GM18511 (cell line): ENCODE measurements around the gene ELK4.

Source experiments
- ATAC-seq: cut with Tn5 transposase; IDR thresholded peaks from one replicate; pipeline ENCODE4 v1.9.1; 2021; ENCODE audit warnings: mild to moderate bottlenecking, moderate library complexity; ENCODE audit not compliant: unreplicated experiment

ELK4 gene

GRCh38 chr1:205631010-205631767 is 622 bp downstream of the ELK4 start:
- peak; percentile 67 for ATAC-seq

- no peak for ATAC-seq
Observed at GRCh38 chr1:205630651-205631009, 1.2 kb downstream of the ELK4 start.

DNA sequence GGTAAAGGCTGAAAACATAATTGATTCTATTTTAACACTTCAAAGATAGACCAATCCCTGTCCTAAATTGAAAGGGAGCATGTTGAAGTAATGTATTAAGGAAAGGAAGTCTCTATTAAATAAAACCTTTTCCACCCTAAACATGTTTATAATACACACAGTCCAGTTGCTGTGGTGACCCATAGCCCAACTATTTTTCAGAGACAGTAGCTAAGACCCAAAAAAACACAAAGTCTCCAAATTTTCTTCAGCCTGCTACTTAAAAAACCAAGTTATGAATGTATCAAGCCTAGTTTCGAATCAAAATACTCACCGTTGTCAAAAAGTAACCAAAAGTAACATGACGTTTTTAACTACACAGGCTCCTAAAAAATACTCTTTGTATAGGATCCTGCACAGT is 1.6 kb downstream of the ELK4 start:
- no peak for ATAC-seq

- ATAC-seq = no peak
Observed at GRCh38 chr1:205629751-205630150, 2.1 kb downstream of the ELK4 start.

- no peak for ATAC-seq
Observed at GRCh38 chr1:205627956-205628355, 3.9 kb downstream of the ELK4 start.

DNA sequence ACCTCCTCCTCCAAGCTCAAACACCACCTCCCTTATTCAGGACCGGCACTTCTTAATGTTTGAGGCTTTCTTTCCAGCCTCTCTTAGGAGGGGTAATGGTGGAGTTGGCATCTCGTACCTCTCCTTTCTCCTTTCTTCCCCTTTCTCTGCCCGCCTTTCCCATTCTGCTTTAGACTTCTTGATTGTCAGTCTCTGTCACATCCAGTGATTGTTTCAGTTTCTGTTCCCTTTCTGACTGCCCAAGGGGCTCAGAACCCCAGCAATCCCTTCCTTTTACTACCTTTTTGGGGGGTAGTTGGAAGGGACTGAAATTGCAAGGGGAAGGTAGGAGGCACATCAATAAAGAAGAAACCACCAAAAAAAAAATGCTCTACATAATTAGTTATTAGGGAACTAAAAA is 5.6 kb downstream of the ELK4 start:
- ATAC-seq = no peak

DNA sequence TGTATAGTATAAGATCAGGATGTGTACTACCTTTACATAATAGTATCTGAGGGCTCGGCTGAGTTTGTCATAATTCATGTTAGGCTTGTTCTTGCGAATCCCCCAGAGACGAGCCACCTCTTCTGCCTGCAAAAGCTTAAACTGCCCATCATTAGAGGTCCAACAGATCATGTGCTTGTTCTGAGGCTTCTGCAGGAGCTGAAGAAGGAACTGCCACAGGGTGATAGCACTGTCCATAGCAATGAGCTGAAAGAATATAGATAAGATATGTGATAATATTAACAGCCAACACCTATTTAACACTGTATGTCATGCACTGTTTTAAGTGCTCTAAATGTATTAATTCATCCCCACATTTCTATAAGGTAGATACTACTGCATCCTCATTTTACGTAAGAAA is 8.2 kb downstream of the ELK4 start:
- ATAC-seq = no peak

DNA sequence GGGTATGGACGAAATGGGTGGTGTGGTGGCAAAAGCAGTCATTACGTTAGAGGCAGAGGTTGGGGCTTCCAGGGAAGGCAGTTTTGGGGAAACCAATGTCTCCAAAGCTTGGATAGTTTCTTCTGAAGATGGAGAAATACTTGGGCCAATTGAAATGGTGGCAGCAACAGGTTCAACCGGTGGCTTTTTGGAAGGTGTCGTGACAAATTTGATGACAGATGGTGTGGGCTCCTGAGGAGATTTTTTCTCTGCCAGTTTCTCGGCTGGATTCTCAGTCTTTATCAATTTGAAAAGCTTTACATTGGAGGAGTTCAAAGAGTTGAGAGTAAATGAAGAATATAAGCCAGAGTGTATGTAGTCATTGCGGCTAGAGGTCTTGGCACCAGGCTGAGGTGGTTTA is 11.5 kb downstream of the ELK4 start:
- ATAC-seq = no peak

DNA sequence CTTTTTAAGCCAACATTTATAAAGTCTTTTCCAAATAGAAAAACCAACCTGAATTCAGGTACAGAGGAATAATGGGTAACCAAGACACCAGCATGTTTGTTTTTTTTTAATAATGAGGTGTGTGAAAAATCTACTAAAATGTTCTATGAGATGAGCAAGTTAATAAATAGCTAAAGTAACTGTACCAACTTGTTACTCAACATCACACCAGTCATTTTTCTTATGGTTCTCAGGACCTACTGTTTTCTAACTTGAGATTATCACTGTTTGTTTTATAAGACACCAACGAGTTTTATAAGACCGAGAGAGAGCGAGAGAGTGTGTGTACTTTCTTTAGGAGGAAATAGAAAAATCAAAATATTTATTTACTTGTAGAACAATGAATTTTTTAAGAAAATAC is 12.4 kb downstream of the ELK4 start:
- no peak for ATAC-seq

GRCh38 chr1:205616563-205617293 is 15.1 kb downstream of the ELK4 start:
- peak; percentile 72 for ATAC-seq

- ATAC-seq = no peak
Observed at GRCh38 chr1:205615789-205616188, 16.0 kb downstream of the ELK4 start.

GRCh38 chr1:205613854-205614412 is 17.9 kb downstream of the ELK4 start:
- ATAC-seq = no peak

GRCh38 chr1:205612556-205612955 is 19.3 kb downstream of the ELK4 start:
- no peak for ATAC-seq

DNA sequence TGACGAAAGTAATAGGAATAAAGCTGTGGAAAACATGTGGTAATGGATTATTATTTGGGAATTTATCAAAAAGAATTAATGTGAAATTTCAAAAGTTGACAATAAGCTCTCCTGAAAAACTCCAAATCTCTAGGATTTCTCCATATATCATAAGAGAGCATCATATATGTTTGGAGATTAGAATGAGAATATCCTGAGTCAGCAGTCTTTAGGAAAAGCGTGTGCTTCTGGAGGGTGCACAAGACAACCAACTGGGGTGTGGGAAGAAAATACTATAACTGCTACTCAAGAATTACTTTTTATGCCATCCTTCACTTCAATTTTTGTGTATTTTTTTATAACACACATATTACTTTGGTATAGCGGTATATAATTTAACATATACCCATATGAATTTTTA is 19.7 kb downstream of the ELK4 start:
- ATAC-seq = no peak

DNA sequence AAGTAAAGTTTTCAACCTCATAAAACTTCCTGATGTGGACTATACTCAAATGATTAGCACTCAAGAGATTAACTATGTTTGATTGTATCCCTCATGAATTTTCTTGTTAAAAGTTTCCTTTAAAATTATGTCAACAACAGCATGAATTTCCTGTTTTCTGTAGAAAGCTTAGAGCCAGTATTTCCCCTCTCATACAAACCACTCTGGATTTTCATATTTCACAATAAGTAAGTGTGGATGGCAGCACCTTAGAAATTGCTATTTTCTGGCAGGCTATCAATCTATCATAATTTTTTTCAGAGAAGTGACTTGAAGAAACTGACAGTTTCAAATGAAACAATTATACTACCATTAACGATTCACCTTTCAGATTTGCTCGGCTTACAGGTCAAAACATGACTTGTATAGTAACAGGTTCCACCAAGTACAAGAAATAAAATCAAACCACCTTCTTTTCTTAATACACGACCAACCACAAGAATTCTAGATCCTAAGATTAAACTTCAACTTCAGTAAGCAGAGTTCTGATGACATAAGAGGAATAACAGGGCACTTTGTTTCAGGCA is 20.8 kb downstream of the ELK4 start:
- no peak for ATAC-seq

DNA sequence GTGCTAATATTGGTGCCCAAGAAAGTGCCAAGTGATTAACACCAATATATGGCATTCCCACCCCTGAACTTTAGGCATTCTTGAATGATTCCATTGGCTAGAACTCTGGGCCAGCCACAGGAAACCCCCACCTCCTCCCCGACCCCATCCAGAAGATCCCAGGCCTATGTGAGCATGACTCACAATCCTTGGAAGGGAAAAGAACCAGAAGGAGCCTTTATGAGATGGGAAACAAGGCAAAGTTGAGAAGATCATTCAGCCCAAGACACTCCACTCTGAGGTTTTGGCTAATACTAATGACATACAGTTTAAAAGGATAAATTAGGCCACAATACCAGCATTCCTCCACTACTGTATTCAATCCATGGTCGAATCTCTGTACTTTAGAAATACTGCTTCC is 21.8 kb downstream of the ELK4 start:
- no peak for ATAC-seq

- ATAC-seq = no peak
Observed at GRCh38 chr1:205604825-205605505, 26.8 kb downstream of the ELK4 start.

DNA sequence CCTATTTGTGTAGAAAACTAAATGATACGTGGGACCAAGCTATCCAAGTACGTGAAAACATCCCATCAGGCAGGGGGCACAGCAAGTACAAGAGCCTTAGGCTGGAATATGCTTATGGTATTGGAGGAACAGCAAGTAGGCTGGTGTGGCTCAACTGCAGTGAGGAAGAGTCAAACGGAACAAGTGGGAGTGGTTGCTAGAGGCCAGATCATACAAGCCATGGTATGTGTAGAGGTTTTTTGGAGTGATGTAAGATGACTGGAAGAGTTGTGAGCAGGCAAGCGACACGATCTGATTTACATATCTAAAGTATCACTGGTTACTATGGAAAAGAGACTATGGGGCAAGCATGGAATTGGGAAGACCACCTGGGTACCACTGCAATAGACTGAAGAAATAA is 27.8 kb downstream of the ELK4 start:
- no peak for ATAC-seq

- ATAC-seq = no peak
Observed at GRCh38 chr1:205601205-205601604, 30.6 kb downstream of the ELK4 start.

DNA sequence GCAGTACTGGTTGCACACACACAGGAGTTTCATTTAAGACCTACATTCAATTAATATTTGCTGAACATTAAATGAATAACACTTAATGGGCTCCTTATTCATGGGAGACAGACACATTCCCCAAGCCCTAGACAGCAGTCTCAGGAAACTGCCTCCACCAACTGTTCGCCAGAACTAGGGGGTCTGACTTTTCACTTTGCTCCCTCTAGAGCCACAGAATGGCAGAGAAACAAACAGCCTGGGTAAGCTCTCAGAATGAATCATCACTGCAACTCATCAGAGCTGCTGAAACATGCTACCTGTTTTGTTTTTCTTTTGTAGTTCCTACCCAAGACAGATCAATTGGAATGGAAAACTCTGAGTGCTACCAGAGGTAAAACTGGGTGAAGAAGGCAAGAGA is 31.7 kb downstream of the ELK4 start:
- peak; percentile 66 for ATAC-seq

DNA sequence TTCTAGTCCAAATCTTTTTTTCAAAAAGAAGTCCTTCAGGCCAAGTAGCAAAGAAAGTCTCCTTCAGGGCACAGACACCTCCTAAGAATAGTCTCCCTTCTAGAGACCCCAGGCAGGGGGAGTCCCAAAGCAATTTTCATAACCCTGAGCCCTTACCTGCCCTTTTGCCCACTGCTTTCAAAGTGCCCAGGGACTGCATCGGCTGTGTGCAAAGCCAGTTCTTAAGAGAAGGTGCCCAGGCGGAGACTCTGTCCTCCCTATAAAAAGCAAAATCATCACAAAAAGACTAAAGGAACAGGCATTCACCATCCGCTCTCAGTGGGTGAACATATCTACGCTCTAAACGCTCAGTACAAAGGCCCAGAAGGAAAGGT is 32.2 kb downstream of the ELK4 start:
- no peak for ATAC-seq
